Lung (tissue), 12 donors: ENCODE measurements around the gene NPHP4. TPM values are rescaled to one million over a fixed set of nuclear protein-coding genes. Genes with fewer than 3 reads are reported as not detected.

Source experiments
- ATAC-seq: fragments of 200-7000 bp; cut with Tn5 transposase; one replicate; pipeline ENCODE4 v1.9.1; 2020; ENCODE audit warnings: moderate number of reproducible peaks; ENCODE audit not compliant: insufficient read depth, low FRiP score
- DNase-seq, 3 donors: peaks; one replicate each; pipeline ENCODE4 v3.0.0-alpha.2; 2013 to 2017
- H3K27ac ChIP-seq, 2 donors: one replicate each; pipeline ENCODE4 v1.5.1; 2013; ENCODE audit warnings: mild to moderate bottlenecking in 2 of 2, moderate library complexity in 2 of 2, control low read depth in 1 of 2, inconsistent platforms in 1 of 2, low read depth in 1 of 2, low read length in 1 of 2
- H3K27me3 ChIP-seq, 3 donors: one replicate each; pipeline ENCODE4 v1.5.1; 2013; ENCODE audit warnings: low read length in 2 of 3; ENCODE audit not compliant: control insufficient read depth in 3 of 3, insufficient read depth in 3 of 3
- H3K36me3 ChIP-seq, 4 donors: one replicate each; pipeline ENCODE4 v1.5.1; 2013; ENCODE audit warnings: low read length in 4 of 4, mild to moderate bottlenecking in 1 of 4, moderate library complexity in 1 of 4; ENCODE audit not compliant: control insufficient read depth in 4 of 4, insufficient read depth in 4 of 4
- H3K4me1 ChIP-seq, 5 donors: one replicate each; pipeline ENCODE4 v1.5.1; 2013; ENCODE audit warnings: low read length in 5 of 5, mild to moderate bottlenecking in 2 of 5, moderate library complexity in 1 of 5; ENCODE audit not compliant: control insufficient read depth in 5 of 5, insufficient read depth in 5 of 5
- H3K4me3 ChIP-seq: one replicate; pipeline ENCODE4 v1.5.1; 2013; ENCODE audit warnings: mild to moderate bottlenecking, control low read depth, moderate library complexity
- H3K9ac ChIP-seq, 2 donors: one replicate each; pipeline ENCODE4 v1.5.1; 2013; ENCODE audit warnings: low read length in 2 of 2, control low read depth in 1 of 2; ENCODE audit not compliant: insufficient read depth in 1 of 2
- H3K9me3 ChIP-seq, 4 donors: one replicate each; pipeline ENCODE4 v1.5.1; 2013; ENCODE audit warnings: low read length in 3 of 4, mild to moderate bottlenecking in 1 of 4, moderate library complexity in 1 of 4; ENCODE audit not compliant: control insufficient read depth in 4 of 4, insufficient read depth in 3 of 4
- CTCF ChIP-seq: IDR thresholded peaks from 2 replicates; pipeline ENCODE4 v1.5.1; 2012; ENCODE audit warnings: mild to moderate bottlenecking; ENCODE audit errors: control extremely low read depth, extremely low read depth
- WGBS, 2 donors: extraction: QIAGEN DNeasy Blood & Tissue Kit; methylation state at CpG; one replicate each; pipeline ENCODE4 v1.1.7; 2013; 5-methylcytosine and 5-hydroxymethylcytosine counted together
- polyA plus RNA-seq, 2 donors: library from polyadenylated mRNA; stranded (reverse); fragments of 200-250 nt; gene quantifications; one replicate each; pipeline ENCODE4 v1.2.1, GENCODE V29; 2013
- total RNA-seq, 2 donors: library from RNA; depleted of rRNA in 1 of 2; stranded (reverse); fragments of >200 nt in 1 of 2; gene quantifications; one replicate each; pipeline ENCODE4 v1.2.1, GENCODE V29; 2014 to 2021
- donor health status: control.
- donor health status: control.
- donor health status: Bipolar disorder and iron deficiency.
- donor health status: healthy.
- donor health status: DM: yes; HTN: yes; CAD: no.

NPHP4 gene
- total and polyA plus RNA-seq, 4 donors: 6.0 to 23.3 (median 11.1) TPM

- TF ChIP-seq CTCF: no peak
- peaks cover 0 to 7% (median 2%) of the 10 kb centered on the region in 4 donors for H3K36me3 ChIP-seq
- H3K9me3 ChIP-seq: peaks cover 0 to 2% (median 0%) of the 10 kb centered on the region in 4 donors
- ATAC-seq (no peak), DNase-seq (no peak)
- no peak overlapping the region for H3K4me3 ChIP-seq
- H3K27me3 ChIP-seq: no peaks in the 10 kb centered on the region
- no peak overlapping the region for H3K9ac ChIP-seq
- no peak overlapping the region for H3K27ac ChIP-seq
- 89 to 93% methylated on average over 17 of the region's 17 CpGs for WGBS, 2 donors
- no peaks in the 10 kb centered on the region for H3K4me1 ChIP-seq
These were observed 135.2 kb downstream of the NPHP4 start for GRCh38 chr1:5857011-5857410.

GRCh38 chr1:5856246-5856815 is 135.9 kb downstream of the NPHP4 start:
- ATAC-seq: no peak
- no peak for TF ChIP-seq CTCF
- 65 to 71% methylated on average over 16 of the region's 16 CpGs for WGBS, 2 donors

GRCh38 chr1:5855196-5855897 is 136.9 kb downstream of the NPHP4 start:
- H3K9ac ChIP-seq: no peak overlapping the region
- 90 to 92% methylated on average over 20 of the region's 20 CpGs for WGBS, 2 donors
- peaks cover 0 to 5% (median 0%) of the 10 kb centered on the region in 4 donors for H3K36me3 ChIP-seq
- ATAC-seq: no peak
- H3K9me3 ChIP-seq: peaks cover 0 to 5% (median 0%) of the 10 kb centered on the region in 4 donors
- H3K27ac ChIP-seq: no peak overlapping the region
- no peak for TF ChIP-seq CTCF
- no peaks in the 10 kb centered on the region for H3K27me3 ChIP-seq
- no peaks in the 10 kb centered on the region for H3K4me1 ChIP-seq
- no peak for DNase-seq
- no peak overlapping the region for H3K4me3 ChIP-seq

More at GRCh38 chr1:5856246-5856815, 135.9 kb downstream of the NPHP4 start:
- H3K9ac ChIP-seq: no peak overlapping the region
- no peaks in the 10 kb centered on the region for H3K27me3 ChIP-seq
- no peak for DNase-seq
- no peaks in the 10 kb centered on the region for H3K4me1 ChIP-seq
- peaks cover 0 to 4% (median 0%) of the 10 kb centered on the region in 4 donors for H3K9me3 ChIP-seq
- H3K27ac ChIP-seq: no peak overlapping the region
- no peak overlapping the region for H3K4me3 ChIP-seq
- peaks cover 0 to 7% (median 2%) of the 10 kb centered on the region in 4 donors for H3K36me3 ChIP-seq
